ENCODE results near the gene FAM184A. TPM values are rescaled to one million over a fixed set of nuclear protein-coding genes. Genes with fewer than 3 reads are reported as not detected.

Gene FAM184A
- total RNA-seq, 1 donor from 2014 or later = 24.8 TPM

GRCh38 chr6:118952683-118953082, 125.8 kb downstream of the FAM184A start:
- Histone ChIP-seq H2AFZ (replicated peaks) (no peak overlapping the region), H3K27me3 (no peaks in the 10 kb centered on the region), H3K4me1 (no peaks in the 10 kb centered on the region), H3K79me2 (ENCODE audit: low read depth) (no peaks in the 10 kb centered on the region), H3K36me3 (no peaks in the 10 kb centered on the region), H4K20me1 (ENCODE audit: low read depth) (no peaks in the 10 kb centered on the region), H3F3A (ENCODE audit: low read depth) (no peaks in the 10 kb centered on the region), H3K4me2 (no peak overlapping the region), H3K27ac (no peak overlapping the region), H3K4me3 (no peak overlapping the region), H3K9me3 (ENCODE audit: low read depth) (no peaks in the 10 kb centered on the region), H3K9ac (no peak overlapping the region)
- H3K27ac Mint-ChIP-seq = no peak overlapping the region
- H3K4me3 Mint-ChIP-seq = no peak overlapping the region
- TF ChIP-seq EZH2phosphoT487 (IDR thresholded peaks at IDR 0.05) (no peak), CTCF (IDR thresholded peaks at IDR 0.05) (no peak), EZH2 (IDR thresholded peaks at IDR 0.05) (no peak)
- H3K9me3 Mint-ChIP-seq = peaks cover 24% of the 10 kb centered on the region
- no peak for DNase-seq (ENCODE audit: low spot score)
- H3K36me3 Mint-ChIP-seq = peaks cover 13% of the 10 kb centered on the region
- no peaks in the 10 kb centered on the region for H3K27me3 Mint-ChIP-seq (ENCODE audit: insufficient read depth, low read depth)
- H3K4me1 Mint-ChIP-seq = no peaks in the 10 kb centered on the region

DNA sequence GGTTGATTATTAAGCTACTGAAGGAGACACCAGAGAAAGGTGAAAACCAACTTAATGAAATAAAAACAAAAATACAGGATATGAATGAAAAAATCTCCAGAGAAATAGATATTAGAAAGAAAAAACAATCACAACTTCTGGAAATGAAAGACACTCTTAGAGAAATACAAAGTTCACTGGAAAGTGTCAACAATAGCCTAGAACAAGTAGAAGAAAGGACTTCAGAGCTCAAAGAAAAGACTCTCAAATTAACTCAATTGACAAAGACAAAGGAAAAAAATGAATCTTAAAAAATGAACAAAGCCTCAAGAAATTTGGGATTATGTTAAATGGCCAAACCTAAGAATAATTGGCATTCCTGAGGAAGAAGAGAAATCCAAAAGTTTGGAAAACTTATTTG, 133.2 kb downstream of the FAM184A start:
- TF ChIP-seq CTCF (IDR thresholded peaks at IDR 0.05) = no peak
- TF ChIP-seq EZH2 (IDR thresholded peaks at IDR 0.05) = no peak
- no peak for TF ChIP-seq EZH2phosphoT487 (IDR thresholded peaks at IDR 0.05)
- no peaks in the 10 kb centered on the region for H3K36me3 ChIP-seq
- H3K9me3 ChIP-seq (ENCODE audit: low read depth) = no peaks in the 10 kb centered on the region
- no peaks in the 10 kb centered on the region for H3F3A ChIP-seq (ENCODE audit: low read depth)
- Mint-ChIP-seq H3K4me3 (no peak overlapping the region), H3K27me3 (ENCODE audit: insufficient read depth, low read depth) (no peaks in the 10 kb centered on the region), H3K4me1 (no peaks in the 10 kb centered on the region), H3K36me3 (peaks cover 20% of the 10 kb centered on the region), H3K9me3 (peaks cover 69% of the 10 kb centered on the region), H3K27ac (no peak overlapping the region)
- no peak overlapping the region for H3K9ac ChIP-seq
- DNase-seq (ENCODE audit: low spot score) = no peak
- H3K4me1 ChIP-seq = no peaks in the 10 kb centered on the region
- no peak overlapping the region for H2AFZ ChIP-seq (replicated peaks)
- H3K4me3 ChIP-seq = no peak overlapping the region
- H3K27ac ChIP-seq = no peak overlapping the region
- H3K4me2 ChIP-seq = no peak overlapping the region
- no peaks in the 10 kb centered on the region for H3K79me2 ChIP-seq (ENCODE audit: low read depth)
- H3K27me3 ChIP-seq = no peaks in the 10 kb centered on the region
- H4K20me1 ChIP-seq (ENCODE audit: low read depth) = no peaks in the 10 kb centered on the region

GRCh38 chr6:118940770-118941169, 137.7 kb downstream of the FAM184A start:
- Histone ChIP-seq H3K27me3 (no peaks in the 10 kb centered on the region), H3K79me2 (ENCODE audit: low read depth) (peaks cover 20% of the 10 kb centered on the region), H3K36me3 (no peaks in the 10 kb centered on the region), H3K4me1 (peaks cover 3% of the 10 kb centered on the region), H3K9ac (no peak overlapping the region), H3K9me3 (ENCODE audit: low read depth) (no peaks in the 10 kb centered on the region), H3K27ac (no peak overlapping the region), H4K20me1 (ENCODE audit: low read depth) (no peaks in the 10 kb centered on the region), H2AFZ (replicated peaks) (no peak overlapping the region), H3F3A (ENCODE audit: low read depth) (no peaks in the 10 kb centered on the region), H3K4me3 (no peak overlapping the region), H3K4me2 (no peak overlapping the region)
- H3K4me3 Mint-ChIP-seq = no peak overlapping the region
- H3K27ac Mint-ChIP-seq = no peak overlapping the region
- no peak for DNase-seq (ENCODE audit: low spot score)
- no peak for TF ChIP-seq EZH2 (IDR thresholded peaks at IDR 0.05)
- TF ChIP-seq CTCF (IDR thresholded peaks at IDR 0.05) = no peak
- TF ChIP-seq EZH2phosphoT487 (IDR thresholded peaks at IDR 0.05) = no peak
- H3K4me1 Mint-ChIP-seq = peaks cover 3% of the 10 kb centered on the region
- H3K9me3 Mint-ChIP-seq = peaks cover 59% of the 10 kb centered on the region
- H3K36me3 Mint-ChIP-seq = peaks cover 40% of the 10 kb centered on the region
- no peaks in the 10 kb centered on the region for H3K27me3 Mint-ChIP-seq (ENCODE audit: insufficient read depth, low read depth)

Data from neural progenitor cell (in vitro differentiated cells).